Spleen (tissue), 11 donors: ENCODE data around the gene TMEM236. TPM values are rescaled to one million over a fixed set of nuclear protein-coding genes. Genes with fewer than 3 reads are reported as not detected.

ENCODE experiments used
- DNase-seq: peaks from one replicate; pipeline ENCODE4 v3.0.0-alpha.2; 2020
- H3K27ac ChIP-seq, 8 donors: fragments of 200-600 bp; sonication (generic) in 7 of 8; 1 replicate in 4 of 8; 2 replicates in 4 of 8; pipeline versions ENCODE4 v1.5.0 to v1.8.0; 2016 to 2021; ENCODE audit warnings: inconsistent platforms in 4 of 8, mild to moderate bottlenecking in 4 of 8, moderate library complexity in 1 of 8
- H3K27me3 ChIP-seq, 7 donors: fragments of 200-600 bp; sonication (generic) in 6 of 7; replicated peaks in 1 of 7; 1 replicate in 4 of 7; 2 replicates in 3 of 7; pipeline versions ENCODE4 v1.5.0 to v1.8.0; 2016 to 2021; ENCODE audit warnings: inconsistent platforms in 3 of 7, mild to moderate bottlenecking in 1 of 7
- H3K36me3 ChIP-seq, 6 donors: fragments of 200-600 bp; sonication (generic) in 5 of 6; 1 replicate in 4 of 6; 2 replicates in 2 of 6; pipeline versions ENCODE4 v1.5.0 to v1.8.0; 2016 to 2021; ENCODE audit warnings: inconsistent platforms in 2 of 6
- H3K4me1 ChIP-seq, 6 donors: fragments of 200-600 bp; sonication (generic) in 5 of 6; 1 replicate in 3 of 6; 2 replicates in 3 of 6; pipeline versions ENCODE4 v1.5.0 to v1.8.0; 2016 to 2021; ENCODE audit warnings: inconsistent platforms in 3 of 6
- H3K4me3 ChIP-seq, 8 donors: fragments of 200-600 bp; sonication (generic) in 7 of 8; 1 replicate in 4 of 8; 2 replicates in 4 of 8; pipeline versions ENCODE4 v1.5.0 to v1.8.0; 2016 to 2021; ENCODE audit warnings: inconsistent platforms in 4 of 8, mild to moderate bottlenecking in 4 of 8, moderate library complexity in 2 of 8
- H3K9me3 ChIP-seq, 8 donors: fragments of 200-600 bp; sonication (generic) in 7 of 8; 1 replicate in 4 of 8; 2 replicates in 4 of 8; pipeline versions ENCODE4 v1.5.0 to v1.8.0; 2016 to 2021; ENCODE audit warnings: inconsistent platforms in 4 of 8
- CTCF ChIP-seq, 11 experiments: fragments of 200-600 bp in 7 of 11; fragments of 450-650 bp in 4 of 11; sonication (generic) in 4 of 11; IDR thresholded peaks in 8 of 11; conservative IDR thresholded peaks in 3 of 11; 1 replicate in 7 of 11; 2 replicates in 4 of 11; pipeline versions ENCODE4 v1.4.0 to v1.8.0; 2016 to 2021; ENCODE audit warnings: antibody characterized with exemption in 11 of 11, inconsistent platforms in 4 of 11, mild to moderate bottlenecking in 1 of 11
- POLR2A ChIP-seq, 3 donors: fragments of 450-650 bp; IDR thresholded peaks; one replicate each; pipeline ENCODE4 v1.5.1; 2017; ENCODE audit warnings: antibody characterized with exemption in 3 of 3, mild to moderate bottlenecking in 1 of 3
- POLR2AphosphoS5 ChIP-seq, 3 donors: sonication (generic); formaldehyde crosslinking; IDR thresholded peaks; one replicate each; pipeline ENCODE4 v1.5.1; 2017; ENCODE audit warnings: antibody characterized with exemption in 3 of 3
- WGBS, 5 donors: extraction: QIAGEN DNeasy Blood & Tissue Kit in 3 of 5; methylation state at CpG; one replicate each; pipeline versions ENCODE4 v1.1.5 to v1.1.7; 2013 to 2018; 5-methylcytosine and 5-hydroxymethylcytosine counted together
- intact Hi-C: fragments of 100-400 bp; cut with DNase I; formaldehyde crosslinking; loops from one replicate; pipeline ENCODE4 v1.15.0; 2023; ENCODE audit warnings: low total_unique reads
- polyA plus RNA-seq, 3 donors: library from polyadenylated mRNA; stranded (reverse); fragments of 200-250 nt; gene quantifications; one replicate each; pipeline ENCODE4 v1.2.1, GENCODE V29; 2013
- total RNA-seq, 7 donors: library from RNA; depleted of rRNA in 3 of 7; stranded (reverse); fragments of >200 nt in 3 of 7; fragmentation: NEBNext Ultra II Directional in 4 of 7; extraction: Animal tissue kit (Norgen Biotek cat#: 25700) in 4 of 7; gene quantifications; one replicate each; pipeline versions ENCODE4 v1.1.0 to v1.2.1, GENCODE V29; 2016 to 2021
- donor health status: healthy with polysubstance abuse.
- donor health status: DM: no; HTN: no; CAD: no; lungs with moderate emphysema.
- donor health status: DM: no; HTN: no; CAD: no.
- donor health status: Bipolar disorder and iron deficiency.
- donor health status: healthy.
- donor health status: DM: no; HTN: no; CAD: no.
- donor health status: DM: yes; HTN: yes; CAD: no.

The TMEM236 gene
- total and polyA plus RNA-seq, 10 donors = 0.09 to 1.9 (median 0.62) TPM

GRCh38 chr10:17747883-17748550 is 4.0 kb upstream of the TMEM236 start:
- peaks cover 5 to 26% (median 17%) of the 10 kb centered on the region in 6 donors for H3K4me1 ChIP-seq
- no peak for DNase-seq
- WGBS, 5 donors = 88 to 93% (median 90%) methylated on average over 9 to 10 of the region's 10 CpGs

GRCh38 chr10:17749890-17750289 is 2.1 kb upstream of the TMEM236 start:
- no peak overlapping the region for H3K27ac ChIP-seq
- H3K4me1 ChIP-seq = peaks cover 0 to 7% (median 0%) of the 10 kb centered on the region in 6 donors
- TF ChIP-seq POLR2AphosphoS5 (IDR thresholded peaks at IDR 0.05) (no peak), CTCF (IDR thresholded peaks at IDR 0.05 in 8 of 11, conservative IDR thresholded peaks at IDR 0.05 in 3 of 11) (no peak), POLR2A (IDR thresholded peaks at IDR 0.05) (no peak)
- no peak overlapping the region for H3K4me3 ChIP-seq
- H3K27me3 ChIP-seq = no peaks in the 10 kb centered on the region
- WGBS, 5 donors = 86 to 99% (median 93%) methylated on average over 8 of the region's 8 CpGs
- no peak for DNase-seq
- intact Hi-C loops = loop anchor here (10.0 kb wide), 1 partner anchor 85 kb away; no protein-coding TSS in a partner anchor
- H3K36me3 ChIP-seq = no peaks in the 10 kb centered on the region
- no peaks in the 10 kb centered on the region for H3K9me3 ChIP-seq

More at GRCh38 chr10:17747883-17748550, 4.0 kb upstream of the TMEM236 start:
- intact Hi-C loops = loop anchor here (10.0 kb wide), 1 partner anchor 87 kb away; no protein-coding TSS in a partner anchor
- H3K36me3 ChIP-seq = no peaks in the 10 kb centered on the region
- H3K9me3 ChIP-seq = no peaks in the 10 kb centered on the region
- TF ChIP-seq POLR2AphosphoS5 (IDR thresholded peaks at IDR 0.05) (no peak), POLR2A (IDR thresholded peaks at IDR 0.05) (no peak), CTCF (IDR thresholded peaks at IDR 0.05 in 8 of 11, conservative IDR thresholded peaks at IDR 0.05 in 3 of 11) (no peak)
- H3K4me3 ChIP-seq = no peak overlapping the region
- H3K27me3 ChIP-seq = no peaks in the 10 kb centered on the region
- no peak overlapping the region for H3K27ac ChIP-seq

- Histone ChIP-seq H3K27ac (peak overlapping the region in 7 of 8 donors; percentile 5 to 67 (median 46)), H3K4me3 (no peak overlapping the region)
- intact Hi-C loops = no loop called here
Observed at GRCh38 chr10:17756557-17757217, 4.7 kb downstream of the TMEM236 start.

More at GRCh38 chr10:17756557-17757217, 4.7 kb downstream of the TMEM236 start:
- TF ChIP-seq CTCF (IDR thresholded peaks at IDR 0.05 in 8 of 11, conservative IDR thresholded peaks at IDR 0.05 in 3 of 11) = no peak
- TF ChIP-seq POLR2AphosphoS5 (IDR thresholded peaks at IDR 0.05) = no peak
- no peak for TF ChIP-seq POLR2A (IDR thresholded peaks at IDR 0.05)
- no peak for DNase-seq
- Histone ChIP-seq H3K4me1 (peaks cover 0 to 15% (median 11%) of the 10 kb centered on the region in 6 donors), H3K36me3 (no peaks in the 10 kb centered on the region), H3K9me3 (no peaks in the 10 kb centered on the region), H3K27me3 (no peaks in the 10 kb centered on the region)
- 49 to 57% (median 51%) methylated on average over 7 of the region's 7 CpGs for WGBS, 5 donors
